ENCODE results near the gene FXYD4. TPM values are rescaled to one million over a fixed set of nuclear protein-coding genes. Genes with fewer than 3 reads are reported as not detected.

Gene FXYD4
- polyA plus RNA-seq, 1 donor (not counting 4 experiments of a cell fraction or from before 2014, with no cell fraction given) = not detected

DNA sequence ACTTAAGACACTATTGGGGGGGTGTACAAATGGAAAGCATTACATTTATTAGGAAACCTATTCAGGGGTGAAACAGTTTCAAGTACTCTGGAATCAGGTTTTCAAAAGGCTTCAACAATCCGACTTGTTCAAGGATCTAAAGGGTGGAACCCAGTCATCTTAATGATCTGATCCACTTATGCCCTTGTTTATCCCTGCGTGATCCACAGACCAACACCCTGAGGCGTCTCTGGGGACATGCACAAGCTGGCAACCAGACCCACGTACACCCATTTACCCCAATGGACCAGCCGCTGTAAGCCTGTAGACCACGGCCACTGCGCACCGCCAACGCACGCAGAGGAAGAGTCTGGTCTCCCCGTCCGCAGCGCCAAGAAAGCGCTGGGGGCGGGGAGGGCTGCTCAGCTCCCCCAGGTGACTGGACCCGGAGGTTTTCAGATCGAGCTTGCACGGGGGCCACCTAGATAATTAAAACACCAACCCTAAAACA, 24.2 kb downstream of the FXYD4 start:
- Histone ChIP-seq H3K9me3 (ENCODE audit: control insufficient read depth, low read depth, low read length) (no peaks in the 10 kb centered on the region), H3K36me3 (ENCODE audit: control insufficient read depth in 2 of 2, extremely low read depth in 1 of 2, insufficient read depth in 2 of 2, low read length in 2 of 2) (peaks cover 16 to 34% of the 10 kb centered on the region in 2 experiments), H3K27me3 (ENCODE audit: control insufficient read depth, extremely low read depth, insufficient read depth, low read length) (no peaks in the 10 kb centered on the region), H3K27ac (ENCODE audit: control insufficient read depth, insufficient read depth, low read length) (peak overlapping the region; percentile 78), H3K9ac (ENCODE audit: control insufficient read depth, extremely low read depth, insufficient read depth, low read length) (peak overlapping the region; percentile 84), H3K4me3 (ENCODE audit: control insufficient read depth in 2 of 3, extremely low read depth in 1 of 3, insufficient read depth in 2 of 3, low read depth in 1 of 3, low read length in 3 of 3) (peak overlapping the region; percentile 44 to 79 (median 66)), H4K20me1 (ENCODE audit: control insufficient read depth, extremely low read depth, insufficient read depth, low read length) (peaks cover 34% of the 10 kb centered on the region), H3K9me1 (ENCODE audit: control insufficient read depth, extremely low read depth, insufficient read depth, low read length) (no peaks in the 10 kb centered on the region), H3K4me1 (ENCODE audit: control insufficient read depth, extremely low read depth, insufficient read depth, low read length) (peaks cover 34% of the 10 kb centered on the region), H3K79me2 (ENCODE audit: control insufficient read depth, insufficient read depth, low read length) (peaks cover 94% of the 10 kb centered on the region), H3K4me2 (ENCODE audit: control insufficient read depth, extremely low read depth, insufficient read depth, low read depth, low read length) (peak overlapping the region; percentile 91), H2AFZ (ENCODE audit: control insufficient read depth, low read length) (no peak overlapping the region)
- FAIRE-seq = no peak
- DNase-seq (ENCODE audit: low read depth, low spot score) = no peak
- TF ChIP-seq EZH2 (IDR thresholded peaks at IDR 0.05; ENCODE audit: low read length) (no peak), CTCF (optimal IDR thresholded peaks at IDR 0.05 in 1 of 3, IDR thresholded peaks at IDR 0.05 in 1 of 3, conservative IDR thresholded peaks at IDR 0.05 in 1 of 3; ENCODE audit: extremely low read depth in 1 of 3, insufficient read depth in 2 of 3, low read length in 3 of 3) (no peak)
- dilution Hi-C loops (cut with MboI; ENCODE audit: extremely low pct_ligation_motif_present, low sequenced_read_pairs) = no loop called here

DNA sequence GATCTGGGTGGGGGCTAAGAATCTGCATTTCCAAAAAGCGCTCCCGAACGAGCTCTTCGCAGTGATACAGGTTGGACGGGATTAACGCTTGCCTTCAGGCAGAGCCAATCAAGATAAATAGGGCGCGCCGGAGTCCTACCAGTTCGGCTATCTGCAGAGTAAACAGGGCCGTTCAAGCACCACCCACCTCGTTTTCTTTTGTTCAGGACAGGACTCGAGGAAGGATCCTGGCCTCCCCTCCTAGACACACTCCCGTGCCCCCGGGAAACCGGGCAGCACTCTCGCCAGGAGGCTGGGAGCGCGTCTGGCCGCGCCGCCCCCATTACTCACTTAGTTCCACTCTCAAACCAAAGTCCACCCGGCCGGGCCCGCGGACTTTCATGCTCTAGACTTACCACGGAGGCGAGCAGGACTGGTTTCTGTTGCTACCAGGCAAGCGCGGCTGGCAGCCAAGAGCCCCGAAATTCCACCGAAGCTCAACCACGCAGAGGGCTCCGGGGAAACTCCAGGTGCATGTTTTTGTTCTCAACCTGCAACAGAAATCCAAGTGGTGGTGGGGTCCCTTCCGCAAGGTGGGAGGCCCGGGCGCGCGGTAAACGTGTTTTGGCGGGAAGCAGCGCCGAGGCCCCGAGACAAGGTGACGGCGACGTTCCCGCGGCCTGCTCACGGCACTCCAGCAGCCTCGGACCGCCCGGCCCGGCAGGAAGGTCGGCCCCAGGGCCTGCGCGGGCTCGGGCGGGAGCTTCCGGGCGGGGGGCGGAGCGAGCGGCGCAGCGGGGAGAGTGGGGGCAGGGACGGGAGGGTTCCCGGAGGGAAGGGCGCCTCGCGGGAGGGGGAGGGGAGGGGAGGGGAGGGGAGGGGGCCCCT, 24.9 kb downstream of the FXYD4 start:
- FAIRE-seq = no peak
- H3K4me2 ChIP-seq (ENCODE audit: control insufficient read depth, extremely low read depth, insufficient read depth, low read depth, low read length) = peak overlapping the region; percentile 91
- peak overlapping the region; percentile 78 for H3K27ac ChIP-seq (ENCODE audit: control insufficient read depth, insufficient read depth, low read length)
- H3K9me3 ChIP-seq (ENCODE audit: control insufficient read depth, low read depth, low read length) = no peaks in the 10 kb centered on the region
- no peak overlapping the region for H2AFZ ChIP-seq (ENCODE audit: control insufficient read depth, low read length)
- no peaks in the 10 kb centered on the region for H3K27me3 ChIP-seq (ENCODE audit: control insufficient read depth, extremely low read depth, insufficient read depth, low read length)
- dilution Hi-C loops (cut with MboI; ENCODE audit: extremely low pct_ligation_motif_present, low sequenced_read_pairs) = no loop called here
- H3K36me3 ChIP-seq (ENCODE audit: control insufficient read depth in 2 of 2, extremely low read depth in 1 of 2, insufficient read depth in 2 of 2, low read length in 2 of 2) = peaks cover 15 to 28% of the 10 kb centered on the region in 2 experiments
- no peak for DNase-seq (ENCODE audit: low read depth, low spot score)
- peaks cover 39% of the 10 kb centered on the region for H4K20me1 ChIP-seq (ENCODE audit: control insufficient read depth, extremely low read depth, insufficient read depth, low read length)
- no peaks in the 10 kb centered on the region for H3K9me1 ChIP-seq (ENCODE audit: control insufficient read depth, extremely low read depth, insufficient read depth, low read length)
- H3K4me3 ChIP-seq (ENCODE audit: control insufficient read depth in 2 of 3, extremely low read depth in 1 of 3, insufficient read depth in 2 of 3, low read depth in 1 of 3, low read length in 3 of 3) = peak overlapping the region; percentile 44 to 79 (median 66)
- no peak for TF ChIP-seq EZH2 (IDR thresholded peaks at IDR 0.05; ENCODE audit: low read length)
- no peak for TF ChIP-seq CTCF (optimal IDR thresholded peaks at IDR 0.05 in 1 of 3, IDR thresholded peaks at IDR 0.05 in 1 of 3, conservative IDR thresholded peaks at IDR 0.05 in 1 of 3; ENCODE audit: extremely low read depth in 1 of 3, insufficient read depth in 2 of 3, low read length in 3 of 3)
- peaks cover 34% of the 10 kb centered on the region for H3K4me1 ChIP-seq (ENCODE audit: control insufficient read depth, extremely low read depth, insufficient read depth, low read length)
- H3K9ac ChIP-seq (ENCODE audit: control insufficient read depth, extremely low read depth, insufficient read depth, low read length) = peak overlapping the region; percentile 84
- peaks cover 95% of the 10 kb centered on the region for H3K79me2 ChIP-seq (ENCODE audit: control insufficient read depth, insufficient read depth, low read length)
